ENCODE measurements around the gene PRR23C. TPM values are rescaled to one million over a fixed set of nuclear protein-coding genes. Genes with fewer than 3 reads are reported as not detected.

PRR23C gene
- total RNA-seq, 1 donor from 2014 or later: not detected

- peaks cover 8% of the 10 kb centered on the region for H3K9me3 Mint-ChIP-seq
- no peak overlapping the region for H3K4me3 Mint-ChIP-seq
- H3K4me1 Mint-ChIP-seq: no peaks in the 10 kb centered on the region
- H3K27ac Mint-ChIP-seq (ENCODE audit: unreplicated experiment): no peak overlapping the region
- no peak for TF ChIP-seq CTCF (conservative IDR thresholded peaks at IDR 0.05)
- DNase-seq (ENCODE audit: low read depth, low spot score): no peak
- no peaks in the 10 kb centered on the region for H3K36me3 Mint-ChIP-seq (ENCODE audit: low read depth)
- H3K27me3 Mint-ChIP-seq (ENCODE audit: low read depth): peaks cover 21% of the 10 kb centered on the region
Measured at GRCh38 chr3:139074565-139075115, 29.9 kb upstream of the PRR23C start.

DNA sequence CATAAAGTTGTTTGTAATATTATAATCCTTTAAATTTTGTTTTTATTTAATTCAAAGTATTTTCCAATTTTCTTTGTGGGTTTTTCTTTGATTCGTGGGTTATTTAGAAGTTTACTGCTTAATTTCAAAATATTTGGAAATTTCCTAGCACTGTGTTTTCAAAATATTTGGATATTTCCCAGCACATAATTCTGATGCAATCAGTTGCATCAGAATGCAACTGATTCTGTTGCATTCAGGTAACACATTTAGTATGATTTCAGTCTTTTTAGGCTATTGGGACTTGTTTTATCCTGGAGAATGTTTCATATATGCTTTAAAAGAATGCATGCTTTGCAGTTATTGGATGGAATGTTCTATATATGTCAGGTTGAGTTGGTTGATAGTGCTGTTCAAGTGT lies 18.2 kb upstream of the PRR23C start:
- DNase-seq (ENCODE audit: low read depth, low spot score): no peak
- Mint-ChIP-seq H3K4me3 (no peak overlapping the region), H3K36me3 (ENCODE audit: low read depth) (no peaks in the 10 kb centered on the region), H3K27ac (ENCODE audit: unreplicated experiment) (no peak overlapping the region), H3K27me3 (ENCODE audit: low read depth) (peaks cover 4% of the 10 kb centered on the region), H3K4me1 (no peaks in the 10 kb centered on the region), H3K9me3 (no peaks in the 10 kb centered on the region)
- TF ChIP-seq CTCF (conservative IDR thresholded peaks at IDR 0.05): no peak

GRCh38 chr3:139052802-139053600 lies 8.3 kb upstream of the PRR23C start:
- Mint-ChIP-seq H3K4me1 (no peaks in the 10 kb centered on the region), H3K27ac (ENCODE audit: unreplicated experiment) (no peak overlapping the region), H3K36me3 (ENCODE audit: low read depth) (peaks cover 9% of the 10 kb centered on the region), H3K4me3 (no peak overlapping the region), H3K9me3 (peaks cover 18% of the 10 kb centered on the region), H3K27me3 (ENCODE audit: low read depth) (peaks cover 14% of the 10 kb centered on the region)
- no peak for TF ChIP-seq CTCF (conservative IDR thresholded peaks at IDR 0.05)
- DNase-seq (ENCODE audit: low read depth, low spot score): no peak

DNA sequence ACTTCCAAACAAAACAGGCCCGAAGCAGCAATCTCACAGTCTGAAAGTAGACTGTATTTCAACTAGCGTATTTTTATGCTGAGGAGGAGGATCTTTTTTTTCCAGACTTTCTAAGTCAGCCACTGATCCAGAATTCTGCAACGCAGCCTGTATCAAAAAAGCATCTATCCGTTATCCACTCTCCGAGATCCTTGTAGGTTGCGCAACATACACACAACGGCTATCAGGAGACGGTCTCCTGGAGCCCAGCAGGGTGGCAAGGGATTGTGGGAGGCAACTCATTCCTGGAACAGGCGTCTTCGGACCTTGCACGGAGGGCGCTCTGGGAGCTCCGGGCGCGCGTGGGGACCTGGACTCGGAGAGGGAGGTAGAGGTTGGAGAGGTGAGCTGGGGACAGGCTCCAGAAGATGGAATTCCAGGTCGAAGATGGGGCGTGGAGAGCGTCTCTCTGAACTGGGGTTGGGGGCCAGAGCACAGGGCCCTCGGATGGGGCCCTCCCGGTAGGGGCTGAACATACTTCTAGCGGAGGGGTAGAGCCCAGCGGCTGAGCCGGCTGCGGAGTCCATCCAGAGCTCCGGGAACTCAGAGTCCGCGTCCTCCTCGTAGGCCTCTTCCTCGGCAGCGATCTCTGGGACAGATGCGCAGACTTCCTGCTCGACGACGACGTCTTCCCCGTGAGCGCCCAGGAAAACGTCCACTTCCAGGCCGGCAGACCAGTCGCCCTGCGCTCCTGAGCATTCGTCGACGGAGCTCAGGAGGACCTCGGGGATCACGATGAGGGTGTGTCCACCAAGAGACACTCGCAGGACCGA lies 932 bp downstream of the PRR23C start:
- no peak overlapping the region for H3K4me3 Mint-ChIP-seq
- H3K27ac Mint-ChIP-seq (ENCODE audit: unreplicated experiment): no peak overlapping the region
- DNase-seq (ENCODE audit: low read depth, low spot score): no peak
- no peaks in the 10 kb centered on the region for H3K27me3 Mint-ChIP-seq (ENCODE audit: low read depth)
- peaks cover 8% of the 10 kb centered on the region for H3K36me3 Mint-ChIP-seq (ENCODE audit: low read depth)
- no peak for TF ChIP-seq CTCF (conservative IDR thresholded peaks at IDR 0.05)
- no peaks in the 10 kb centered on the region for H3K4me1 Mint-ChIP-seq
- H3K9me3 Mint-ChIP-seq: peaks cover 7% of the 10 kb centered on the region

DNA sequence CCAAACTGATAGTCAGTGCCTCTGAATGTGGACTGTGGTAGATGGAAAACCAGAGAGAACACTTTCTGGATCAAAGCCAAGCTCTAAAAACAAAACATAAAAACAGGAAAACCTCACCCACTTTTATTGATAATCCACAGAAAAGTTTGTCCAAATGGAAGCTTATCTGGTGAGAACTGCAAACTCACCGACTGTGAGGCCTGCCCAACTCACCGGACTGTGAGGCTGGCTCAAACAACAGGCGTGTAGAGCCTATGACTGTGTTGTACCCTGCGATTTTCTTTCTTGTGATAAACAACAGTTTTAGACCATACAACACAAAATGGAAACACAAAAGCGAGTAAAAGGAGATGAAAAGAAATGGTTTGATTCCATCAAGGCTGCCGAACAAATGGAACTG lies 7.2 kb downstream of the PRR23C start:
- DNase-seq (ENCODE audit: low read depth, low spot score): no peak
- Mint-ChIP-seq H3K4me3 (no peak overlapping the region), H3K4me1 (no peaks in the 10 kb centered on the region)

More for the DNA sequence above, 7.2 kb downstream of the PRR23C start:
- no peaks in the 10 kb centered on the region for H3K9me3 Mint-ChIP-seq
- no peak for TF ChIP-seq CTCF (conservative IDR thresholded peaks at IDR 0.05)
- peaks cover 10% of the 10 kb centered on the region for H3K27me3 Mint-ChIP-seq (ENCODE audit: low read depth)
- H3K27ac Mint-ChIP-seq (ENCODE audit: unreplicated experiment): no peak overlapping the region
- H3K36me3 Mint-ChIP-seq (ENCODE audit: low read depth): no peaks in the 10 kb centered on the region
